ENCODE measurements around the gene NDUFAF3.

- TF ChIP-seq EZH2 (IDR thresholded peaks at IDR 0.05; ENCODE audit: low read length, missing control alignments) = no peak
- TF ChIP-seq CTCF (conservative IDR thresholded peaks at IDR 0.05 in 1 of 2, IDR thresholded peaks at IDR 0.05 in 1 of 2; ENCODE audit: low read depth in 1 of 2, low read length in 2 of 2) = no peak
These were observed 29.9 kb upstream of the NDUFAF3 start for GRCh38 chr3:48991851-48992545.
